GM21737 (cell line): ENCODE results near the gene WDR82.
A peak's percentile ranks its signal among the peaks of the same experiment; 100 is the strongest.

ENCODE experiments used
- ATAC-seq: cut with Tn5 transposase; IDR thresholded peaks from one replicate; pipeline ENCODE4 v1.9.1; 2021; ENCODE audit warnings: mild to moderate bottlenecking, moderate library complexity; ENCODE audit not compliant: unreplicated experiment

Gene WDR82

GRCh38 chr3:52310861-52311575, 32.6 kb upstream of the WDR82 start:
- peak; percentile 40 for ATAC-seq

DNA sequence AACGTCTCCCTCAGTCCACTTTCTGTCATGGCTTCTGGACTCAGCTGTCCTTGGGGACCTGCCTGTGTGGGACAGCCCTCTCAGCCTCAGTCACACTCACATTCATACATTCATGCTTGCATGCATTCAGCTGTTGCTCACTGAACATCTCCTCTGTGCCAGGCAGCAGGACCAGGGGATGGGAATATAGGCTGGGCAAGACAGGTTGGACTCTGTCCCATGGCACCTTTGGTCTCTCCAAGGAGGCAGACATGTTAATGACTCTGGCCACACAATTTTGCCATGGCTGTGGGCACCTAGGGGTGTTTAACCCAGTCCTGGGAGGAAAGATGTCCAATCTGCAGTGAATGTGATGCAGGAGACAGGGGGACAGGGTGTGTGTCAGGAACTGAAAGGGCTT, 29.9 kb upstream of the WDR82 start:
- no peak for ATAC-seq

DNA sequence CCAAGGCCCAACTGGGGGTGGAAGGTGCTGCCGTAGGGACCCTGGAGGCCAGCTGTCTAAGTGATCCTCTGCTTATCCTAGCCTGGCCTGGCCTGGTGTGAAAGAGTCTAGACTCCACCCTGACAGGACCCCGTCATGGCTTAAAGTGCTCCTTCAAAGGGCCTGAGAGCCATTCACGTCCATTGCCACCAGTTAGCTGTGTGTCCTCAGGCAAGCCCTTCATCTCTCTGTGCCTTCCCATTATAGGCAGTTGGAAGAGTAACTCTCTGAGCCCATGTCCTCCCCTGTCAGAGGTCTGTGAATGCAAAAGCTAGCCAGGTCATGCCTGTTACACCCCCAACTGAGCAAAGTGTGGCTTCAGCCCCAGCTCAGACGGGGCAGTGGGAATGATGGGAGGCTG, 28.5 kb upstream of the WDR82 start:
- no peak for ATAC-seq

GRCh38 chr3:52305926-52306325, 27.5 kb upstream of the WDR82 start:
- ATAC-seq, result no peak

DNA sequence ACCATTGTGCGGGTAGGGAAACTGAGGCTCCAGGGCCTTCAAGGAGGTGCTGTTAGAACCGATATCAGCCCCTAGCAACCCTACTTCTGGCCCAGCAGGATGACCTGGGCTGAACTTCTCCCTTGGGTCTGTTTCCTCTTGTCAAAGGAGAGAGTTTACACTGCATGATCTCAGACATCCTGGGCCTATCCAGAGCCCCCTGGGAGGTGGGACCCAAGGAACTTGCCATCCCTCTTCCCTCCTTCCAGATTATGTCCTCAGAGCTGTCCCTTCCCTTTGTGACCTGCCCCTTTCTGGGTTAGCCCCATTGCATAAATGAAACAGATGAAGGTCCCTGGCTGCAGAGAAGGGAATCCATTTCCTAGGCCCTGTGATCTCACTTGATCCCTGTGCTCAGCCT, 25.4 kb upstream of the WDR82 start:
- no peak for ATAC-seq

DNA sequence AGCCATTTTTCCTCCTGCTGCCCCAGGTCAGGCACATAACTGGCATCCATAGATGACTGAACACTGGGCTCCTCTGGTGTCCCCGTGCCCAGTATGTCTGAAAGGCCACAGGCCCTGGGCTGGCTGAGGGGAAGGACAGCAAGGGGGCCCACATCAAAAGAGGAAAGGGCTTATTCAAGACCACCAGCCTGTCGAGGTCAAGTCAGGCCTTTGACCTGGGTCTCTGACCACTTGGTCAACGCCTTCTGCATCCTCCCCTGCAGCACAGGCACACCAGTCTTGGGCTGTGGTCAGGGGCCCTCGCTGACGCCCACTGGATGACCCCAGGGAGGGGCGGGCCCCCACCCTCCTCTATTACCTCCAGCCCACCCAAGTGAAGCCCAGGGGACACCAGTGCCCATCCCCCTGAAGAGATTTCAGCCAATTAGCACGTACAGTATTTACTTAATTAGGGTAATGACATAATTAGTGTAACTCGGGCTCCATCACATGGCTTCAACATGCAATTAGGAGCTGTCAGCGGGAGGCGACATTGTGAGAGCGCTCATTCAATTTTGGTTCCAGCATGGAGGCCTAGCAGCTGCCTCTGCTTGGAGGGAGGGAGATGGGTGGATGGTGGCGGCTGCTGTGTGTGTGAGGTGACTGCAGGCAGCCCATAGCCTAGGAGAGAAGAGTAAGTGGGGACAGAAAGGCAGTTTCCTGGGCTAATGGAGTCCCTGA, 24.1 kb upstream of the WDR82 start:
- no peak for ATAC-seq

DNA sequence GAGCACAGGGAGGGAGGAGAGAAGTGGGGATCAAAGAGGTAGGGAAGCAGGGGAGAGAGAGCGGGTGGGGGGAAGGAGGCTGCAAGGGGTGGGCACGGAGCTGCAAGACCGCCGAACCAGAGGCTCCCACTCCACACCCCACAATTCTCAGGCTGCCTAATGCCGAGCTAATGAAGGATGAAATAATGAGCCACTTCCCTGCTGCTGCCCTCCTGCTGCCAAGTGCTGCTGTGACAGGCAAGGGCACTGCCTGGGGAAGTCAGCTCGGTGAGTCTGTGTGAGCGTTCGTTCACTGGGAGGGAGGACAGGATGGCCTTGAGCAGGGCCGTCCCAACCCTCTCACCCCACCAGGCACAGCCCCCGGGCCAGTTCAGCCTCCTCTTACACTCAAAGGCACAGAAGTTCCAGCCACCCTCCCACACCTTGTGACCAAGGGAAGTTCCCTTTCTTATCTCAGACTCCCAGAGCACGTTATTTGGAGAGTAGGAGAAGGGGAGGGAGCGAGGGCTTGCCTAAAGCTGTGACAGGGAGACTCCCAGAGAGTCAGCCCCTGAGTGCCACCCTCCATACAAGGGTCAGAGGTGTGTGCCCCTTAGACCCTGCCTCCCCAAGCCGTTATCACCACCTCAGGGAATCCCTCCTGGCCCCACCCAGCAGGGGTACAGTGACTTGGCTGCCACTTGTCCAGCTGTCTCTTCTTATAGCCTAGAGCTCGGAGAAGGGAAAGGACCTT, 21.6 kb upstream of the WDR82 start:
- ATAC-seq, result no peak

DNA sequence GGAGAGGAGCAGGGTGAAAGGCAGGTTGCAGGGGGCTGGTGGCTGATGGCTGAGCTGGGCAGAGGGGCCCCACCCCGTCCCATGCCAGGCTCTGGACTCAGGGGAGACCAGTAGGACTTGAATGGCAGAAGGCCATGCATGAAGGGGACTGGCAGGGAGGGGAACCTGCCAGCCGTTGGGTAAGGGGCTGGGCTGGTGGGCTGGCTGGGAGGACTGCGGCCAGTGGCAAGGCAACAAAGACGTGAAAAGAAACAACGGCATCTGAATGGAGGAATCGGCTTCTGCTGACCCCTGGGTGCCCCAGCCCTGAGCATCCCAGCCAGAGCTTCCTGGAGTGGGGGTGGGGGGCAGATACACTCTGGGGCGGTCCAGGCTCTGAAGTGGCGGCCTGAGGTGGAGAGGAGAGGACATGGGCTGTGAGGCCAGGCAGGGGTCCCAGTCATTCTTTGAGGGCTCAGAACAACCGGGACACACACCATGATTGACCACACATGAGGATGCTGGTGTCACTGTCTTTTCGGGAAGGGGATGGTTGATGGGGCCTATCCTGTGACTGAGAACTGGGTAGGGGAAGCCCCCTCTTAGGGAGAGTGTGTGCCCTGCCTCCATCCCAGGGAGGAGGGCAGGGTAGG, 20.9 kb upstream of the WDR82 start:
- ATAC-seq, result no peak

GRCh38 chr3:52298149-52299098, 20.0 kb upstream of the WDR82 start:
- ATAC-seq, result no peak

GRCh38 chr3:52297242-52298148, 19.0 kb upstream of the WDR82 start:
- ATAC-seq, result no peak

DNA sequence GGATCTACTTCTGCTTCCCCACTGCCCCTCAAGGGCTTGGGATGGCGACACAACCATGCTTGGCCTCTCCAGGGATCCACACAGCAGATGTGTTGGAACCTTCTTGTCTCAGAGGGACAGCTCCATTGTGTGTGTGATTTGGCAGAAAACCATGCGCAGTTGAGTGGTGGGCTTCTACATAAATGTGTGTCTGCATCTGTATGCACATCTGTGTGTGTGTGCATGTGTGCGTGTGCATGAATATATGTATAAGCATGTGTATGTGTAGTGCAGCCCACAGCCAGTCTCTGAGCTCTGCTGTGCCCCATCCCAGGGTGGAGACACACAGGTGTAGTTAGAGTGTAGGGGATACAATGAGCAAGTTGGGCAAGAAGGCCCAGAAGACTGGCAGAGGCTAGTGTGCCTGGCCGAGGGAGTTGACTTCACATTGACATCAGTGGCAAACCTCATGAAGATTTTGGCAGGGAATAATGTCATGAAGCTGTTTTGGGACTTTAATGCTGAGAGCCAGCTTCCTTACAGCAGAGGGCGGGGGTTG, 17.3 kb upstream of the WDR82 start:
- ATAC-seq, result no peak

GRCh38 chr3:52294320-52295150, 16.1 kb upstream of the WDR82 start:
- ATAC-seq, result no peak

DNA sequence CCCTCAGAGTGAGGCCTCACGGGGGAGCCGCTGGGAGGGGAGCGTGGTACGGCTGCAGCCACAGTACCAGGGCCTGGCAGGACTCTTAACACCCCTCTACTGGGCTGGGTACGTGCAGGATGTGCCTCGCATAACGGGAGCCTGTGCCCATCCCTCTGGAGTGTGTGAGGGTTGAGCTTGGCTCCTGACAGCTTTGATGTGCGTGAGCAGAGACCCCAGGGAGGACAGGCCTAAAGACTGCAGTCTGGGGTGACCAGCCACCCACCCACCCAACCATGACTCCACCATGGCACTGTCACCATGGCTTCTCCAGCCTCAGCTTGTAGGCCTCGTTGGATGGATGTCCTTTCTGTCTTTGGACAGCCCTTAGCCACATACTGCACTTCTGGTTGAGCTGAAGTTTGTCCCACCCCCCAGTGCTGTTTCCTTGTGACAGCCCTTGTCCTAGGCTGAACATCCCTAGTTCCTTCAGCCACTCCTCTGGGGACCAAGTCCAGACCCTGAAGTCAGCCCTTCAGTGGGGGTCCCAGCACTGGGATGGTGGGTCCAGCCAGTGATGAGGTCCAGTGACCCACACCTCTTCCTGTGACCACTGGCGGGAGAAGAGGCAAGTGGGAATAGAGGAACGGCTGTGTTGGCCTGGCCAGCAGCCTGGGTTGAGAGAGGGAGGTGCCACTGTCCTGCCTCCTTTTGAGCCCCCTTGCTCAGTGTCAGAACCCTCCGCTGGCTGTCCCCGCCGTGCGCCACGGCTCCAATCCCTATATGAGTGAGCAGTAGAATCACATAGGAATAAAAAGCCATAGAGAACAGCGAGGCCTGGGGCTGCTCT, 15.3 kb upstream of the WDR82 start:
- no peak for ATAC-seq

DNA sequence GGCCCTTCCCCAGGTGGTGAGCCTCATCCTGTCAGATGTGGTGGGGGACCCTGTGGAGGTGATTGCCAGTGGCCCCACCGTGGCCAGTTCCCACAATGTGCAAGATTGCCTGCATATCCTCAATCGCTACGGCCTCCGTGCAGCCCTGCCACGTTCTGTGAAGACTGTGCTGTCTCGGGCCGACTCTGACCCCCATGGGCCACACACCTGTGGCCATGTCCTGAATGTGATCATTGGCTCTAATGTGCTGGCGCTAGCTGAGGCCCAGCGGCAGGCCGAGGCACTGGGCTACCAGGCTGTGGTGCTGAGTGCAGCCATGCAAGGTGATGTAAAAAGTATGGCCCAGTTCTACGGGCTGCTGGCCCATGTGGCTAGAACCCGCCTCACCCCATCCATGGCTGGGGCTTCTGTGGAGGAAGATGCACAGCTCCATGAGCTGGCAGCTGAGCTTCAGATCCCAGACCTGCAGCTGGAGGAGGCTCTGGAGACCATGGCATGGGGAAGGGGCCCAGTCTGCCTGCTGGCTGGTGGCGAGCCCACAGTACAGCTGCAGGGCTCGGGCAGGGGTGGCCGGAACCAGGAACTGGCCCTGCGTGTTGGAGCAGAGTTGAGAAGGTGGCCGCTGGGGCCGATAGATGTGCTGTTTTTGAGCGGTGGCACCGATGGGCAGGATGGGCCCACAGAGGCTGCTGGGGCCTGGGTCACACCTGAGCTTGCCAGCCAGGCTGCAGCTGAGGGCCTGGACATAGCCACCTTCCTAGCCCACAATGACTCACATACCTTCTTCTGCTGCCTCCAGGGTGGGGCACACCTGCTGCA, 14.0 kb upstream of the WDR82 start:
- no peak for ATAC-seq

DNA sequence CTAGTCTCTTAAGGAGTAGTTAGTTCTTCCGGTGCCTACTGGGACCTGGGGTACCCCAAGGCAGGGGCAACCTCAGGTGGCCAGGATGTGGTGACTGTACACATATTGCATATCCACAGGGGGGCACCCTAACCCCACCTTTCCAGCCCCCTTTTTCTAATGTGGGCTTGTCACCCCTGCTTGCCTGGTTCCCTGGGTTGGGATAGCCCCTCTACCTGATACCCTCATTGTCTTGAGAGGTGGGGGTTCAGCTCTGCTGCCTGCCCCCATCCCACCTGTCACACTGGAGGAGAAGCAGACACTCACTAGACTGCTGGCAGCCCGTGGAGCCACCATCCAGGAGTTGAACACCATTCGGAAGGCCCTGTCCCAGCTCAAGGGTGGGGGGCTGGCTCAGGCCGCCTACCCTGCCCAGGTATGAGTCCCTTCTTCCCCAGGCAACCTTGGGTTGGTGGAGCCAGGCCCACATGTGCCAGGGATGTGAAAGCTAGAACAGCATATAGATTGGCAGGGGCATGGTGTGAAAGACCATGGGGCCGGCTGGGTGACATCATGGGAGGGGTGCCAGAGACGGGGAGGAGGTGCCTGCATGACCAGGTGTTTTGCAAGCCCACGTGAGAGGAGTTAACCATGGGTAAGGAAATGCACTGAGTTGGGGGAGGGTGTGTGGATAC, 13.2 kb upstream of the WDR82 start:
- no peak for ATAC-seq
